ENCODE results near the gene SLF2. TPM values are rescaled to one million over a fixed set of nuclear protein-coding genes. Genes with fewer than 3 reads are reported as not detected.

The SLF2 gene
- total RNA-seq, 4 donors from 2014 or later: 22.1 to 32.4 (median 25.6) TPM

GRCh38 chr10:100981178-100981772 is 68.5 kb downstream of the SLF2 start:
- H3K27ac ChIP-seq: no peak overlapping the region
- TF ChIP-seq POLR2AphosphoS5 (IDR thresholded peaks at IDR 0.05): no peak
- TF ChIP-seq POLR2A (IDR thresholded peaks at IDR 0.05): no peak
- no peak for TF ChIP-seq EP300 (IDR thresholded peaks at IDR 0.05)
- TF ChIP-seq CTCF (IDR thresholded peaks at IDR 0.05): no peak
- H3K4me3 ChIP-seq: no peak overlapping the region
- no peaks in the 10 kb centered on the region for H3K27me3 ChIP-seq
- peaks cover 0 to 89% of the 10 kb centered on the region in 2 donors for H3K36me3 ChIP-seq
- peaks cover 0 to 11% (median 2%) of the 10 kb centered on the region in 3 donors for H3K4me1 ChIP-seq
- WGBS, 2 donors (ENCODE audit: low coverage in 1 of 2): 78 to 81% methylated on average over 4 of the region's 5 CpGs
- no peaks in the 10 kb centered on the region for H3K9me3 ChIP-seq
- no peak for ATAC-seq

- Histone ChIP-seq H3K9me3 (no peaks in the 10 kb centered on the region), H3K27ac (no peak overlapping the region), H3K4me1 (peaks cover 0 to 26% (median 14%) of the 10 kb centered on the region in 3 donors), H3K36me3 (peaks cover 0 to 74% of the 10 kb centered on the region in 2 donors), H3K27me3 (no peaks in the 10 kb centered on the region), H3K4me3 (no peak overlapping the region)
- TF ChIP-seq POLR2AphosphoS5 (IDR thresholded peaks at IDR 0.05) (no peak), EP300 (IDR thresholded peaks at IDR 0.05) (no peak), POLR2A (IDR thresholded peaks at IDR 0.05) (no peak), CTCF (IDR thresholded peaks at IDR 0.05) (no peak)
- ATAC-seq: no peak
- WGBS, 2 donors (ENCODE audit: low coverage in 1 of 2): 78% methylated on average over 5 of the region's 24 CpGs; no CpG with 5 or more reads in 1 of the 2 donors
Observed at GRCh38 chr10:100982916-100983830, 70.4 kb downstream of the SLF2 start.

GRCh38 chr10:100983868-100984671 is 71.3 kb downstream of the SLF2 start:
- WGBS, 2 donors (ENCODE audit: low coverage in 1 of 2): 63 to 88% methylated on average over 2 to 6 of the region's 13 CpGs
- no peaks in the 10 kb centered on the region for H3K9me3 ChIP-seq
- H3K27me3 ChIP-seq: no peaks in the 10 kb centered on the region
- TF ChIP-seq EP300 (IDR thresholded peaks at IDR 0.05) (no peak), POLR2A (IDR thresholded peaks at IDR 0.05) (no peak), CTCF (IDR thresholded peaks at IDR 0.05) (no peak)
- no peak overlapping the region for H3K4me3 ChIP-seq
- peaks cover 0 to 67% of the 10 kb centered on the region in 2 donors for H3K36me3 ChIP-seq
- no peak for ATAC-seq
- peaks cover 0 to 35% (median 19%) of the 10 kb centered on the region in 3 donors for H3K4me1 ChIP-seq
- no peak overlapping the region for H3K27ac ChIP-seq

- Histone ChIP-seq H3K27ac (no peak overlapping the region), H3K27me3 (no peaks in the 10 kb centered on the region), H3K36me3 (peaks cover 0 to 68% of the 10 kb centered on the region in 2 donors), H3K4me1 (peaks cover 0 to 42% (median 19%) of the 10 kb centered on the region in 3 donors), H3K9me3 (no peaks in the 10 kb centered on the region), H3K4me3 (no peak overlapping the region)
- WGBS, 2 donors (ENCODE audit: low coverage in 1 of 2): 65% methylated on average over 2 of the region's 2 CpGs; no CpG with 5 or more reads in 1 of the 2 donors
- TF ChIP-seq POLR2AphosphoS5 (IDR thresholded peaks at IDR 0.05) (no peak), CTCF (IDR thresholded peaks at IDR 0.05) (no peak), POLR2A (IDR thresholded peaks at IDR 0.05) (no peak), EP300 (IDR thresholded peaks at IDR 0.05) (no peak)
- no peak for ATAC-seq
Observed at GRCh38 chr10:100984672-100985177, 72.0 kb downstream of the SLF2 start.
